22Rv1 (cell line): ENCODE measurements around the gene EXD2.

Experiments
- H3K27ac ChIP-seq: fragments of 450-650 bp; 2 replicates; pipeline ENCODE4 v1.5.1; 2017
- ZFX ChIP-seq: fragments of 450-650 bp; IDR thresholded peaks from 2 replicates; pipeline ENCODE4 v1.6.1; 2017; ENCODE audit warnings: antibody characterized with exemption, borderline replicate concordance
- TF ChIP-seq, protein P1 (sequence below): fragments of 450-650 bp; IDR thresholded peaks from 2 replicates; pipeline ENCODE4 v1.5.1; 2017; ENCODE audit warnings: mild to moderate bottlenecking

The EXD2 gene

DNA sequence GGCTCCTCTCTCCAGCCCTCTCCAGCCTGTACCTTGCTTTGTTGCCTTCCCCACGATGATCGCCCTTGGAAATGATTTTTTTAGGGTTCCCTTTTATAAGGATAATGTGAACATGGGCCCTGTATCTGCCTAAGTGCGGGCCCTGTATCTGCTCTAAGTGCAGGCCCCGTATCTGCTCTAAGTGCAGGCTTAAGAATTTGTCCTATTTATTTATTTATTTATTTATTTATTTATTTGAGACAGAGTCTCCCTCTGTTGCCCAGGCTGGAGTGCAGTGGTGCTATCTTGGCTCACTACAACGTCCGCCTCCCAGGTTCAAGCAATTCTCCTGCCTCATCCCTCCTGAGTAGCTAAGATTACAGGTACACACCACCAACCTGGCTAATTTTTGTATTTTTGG is 91.2 kb downstream of the EXD2 start:
- no peak overlapping the region for H3K27ac ChIP-seq
- TF ChIP-seq, protein P1, sequence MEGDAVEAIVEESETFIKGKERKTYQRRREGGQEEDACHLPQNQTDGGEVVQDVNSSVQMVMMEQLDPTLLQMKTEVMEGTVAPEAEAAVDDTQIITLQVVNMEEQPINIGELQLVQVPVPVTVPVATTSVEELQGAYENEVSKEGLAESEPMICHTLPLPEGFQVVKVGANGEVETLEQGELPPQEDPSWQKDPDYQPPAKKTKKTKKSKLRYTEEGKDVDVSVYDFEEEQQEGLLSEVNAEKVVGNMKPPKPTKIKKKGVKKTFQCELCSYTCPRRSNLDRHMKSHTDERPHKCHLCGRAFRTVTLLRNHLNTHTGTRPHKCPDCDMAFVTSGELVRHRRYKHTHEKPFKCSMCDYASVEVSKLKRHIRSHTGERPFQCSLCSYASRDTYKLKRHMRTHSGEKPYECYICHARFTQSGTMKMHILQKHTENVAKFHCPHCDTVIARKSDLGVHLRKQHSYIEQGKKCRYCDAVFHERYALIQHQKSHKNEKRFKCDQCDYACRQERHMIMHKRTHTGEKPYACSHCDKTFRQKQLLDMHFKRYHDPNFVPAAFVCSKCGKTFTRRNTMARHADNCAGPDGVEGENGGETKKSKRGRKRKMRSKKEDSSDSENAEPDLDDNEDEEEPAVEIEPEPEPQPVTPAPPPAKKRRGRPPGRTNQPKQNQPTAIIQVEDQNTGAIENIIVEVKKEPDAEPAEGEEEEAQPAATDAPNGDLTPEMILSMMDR, result no peak
- no peak for TF ChIP-seq ZFX

DNA sequence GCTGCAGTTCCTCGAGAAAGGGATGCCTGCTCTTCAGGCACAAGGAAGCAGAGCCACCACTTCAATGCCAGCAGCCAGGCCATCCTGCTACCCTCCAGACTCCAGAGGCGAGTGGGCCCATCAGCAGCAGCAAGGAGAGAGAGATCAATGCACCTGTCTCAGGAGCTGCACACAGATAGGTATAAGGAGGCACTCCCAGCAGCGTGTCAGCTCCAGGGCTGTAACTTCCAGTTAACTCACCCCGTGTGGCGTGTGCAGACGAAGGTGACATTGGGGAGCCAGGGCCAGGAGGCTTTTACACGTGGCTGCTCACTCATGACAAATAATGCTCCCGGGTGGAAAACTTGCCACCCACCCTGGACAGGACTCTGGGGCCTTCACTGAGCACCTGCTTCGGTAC is 92.9 kb downstream of the EXD2 start:
- no peak overlapping the region for H3K27ac ChIP-seq
- TF ChIP-seq, protein P1, result no peak
- TF ChIP-seq ZFX, result no peak

DNA sequence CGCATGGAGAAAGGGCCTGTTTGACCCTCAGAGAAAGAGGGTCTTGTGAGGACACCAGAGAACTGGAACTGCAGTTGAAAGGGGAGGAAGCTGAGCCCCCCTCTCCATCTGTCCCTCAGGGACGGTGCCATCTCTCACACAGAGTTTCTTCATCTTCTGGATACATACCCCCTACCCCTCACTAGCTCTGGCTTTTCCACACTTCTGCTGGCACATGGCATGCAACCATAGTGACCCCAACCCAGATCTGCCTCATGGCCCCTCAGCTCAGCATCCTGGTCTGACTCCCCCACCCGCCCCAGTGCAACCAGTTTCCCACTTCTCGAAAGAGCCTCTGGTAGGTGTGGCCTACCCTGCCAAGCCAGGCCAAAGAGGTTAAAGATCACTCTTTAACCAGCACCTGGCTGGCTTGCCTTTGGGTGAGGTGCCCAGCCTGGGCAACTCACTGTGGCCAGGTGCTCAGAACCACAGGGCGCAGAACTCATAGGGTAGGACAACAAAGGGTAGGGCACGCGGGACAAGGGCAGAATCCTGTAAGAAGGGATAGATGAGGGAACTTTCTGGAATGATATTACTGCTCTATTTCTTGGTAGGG is 94.5 kb downstream of the EXD2 start:
- TF ChIP-seq, protein P1, result no peak
- TF ChIP-seq ZFX, result no peak
- H3K27ac ChIP-seq, result no peak overlapping the region

DNA sequence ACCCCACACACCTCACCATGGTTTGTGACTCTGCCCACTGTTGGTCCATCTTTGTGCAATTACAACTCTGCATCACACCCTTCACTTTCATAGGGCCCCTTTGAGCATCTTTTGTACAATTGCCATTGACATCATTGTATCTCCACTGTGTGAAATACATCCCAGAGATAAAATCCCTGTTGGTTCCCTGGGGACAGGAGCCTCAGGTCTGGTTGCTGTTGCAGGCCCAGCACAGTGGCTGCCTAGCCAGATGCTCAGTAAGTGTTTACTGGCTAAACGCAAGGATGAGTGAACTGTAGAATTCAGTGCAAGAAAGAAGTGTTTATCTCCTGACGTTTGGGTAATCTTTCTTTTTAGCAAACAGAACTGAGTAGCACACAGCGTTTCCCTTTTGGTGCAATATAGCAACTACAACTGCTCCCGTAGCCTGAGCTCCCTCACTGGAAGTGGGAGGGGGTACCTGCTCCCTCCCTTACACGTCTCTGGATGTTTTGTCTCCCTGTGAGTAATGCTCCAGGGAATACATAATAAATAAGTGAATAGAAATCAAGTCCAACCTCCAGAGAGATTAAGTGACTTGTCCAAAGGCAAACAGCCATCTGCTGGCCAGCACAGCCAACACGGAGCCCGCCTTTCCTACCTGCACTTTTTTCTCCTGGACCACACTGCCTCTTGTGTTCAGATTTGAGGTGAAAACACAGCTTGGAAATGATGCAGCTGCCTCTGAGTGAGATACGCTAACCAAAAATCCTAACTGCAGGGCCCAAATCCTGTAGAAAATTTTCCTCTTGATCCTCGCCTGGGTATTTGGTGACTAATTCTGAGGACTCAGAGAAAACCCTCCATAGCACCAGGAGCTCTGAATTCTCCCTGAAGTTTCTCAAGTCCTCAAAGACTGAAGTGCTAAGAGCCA is 96.1 kb downstream of the EXD2 start:
- TF ChIP-seq ZFX, result no peak
- TF ChIP-seq, protein P1, result no peak
- no peak overlapping the region for H3K27ac ChIP-seq

DNA sequence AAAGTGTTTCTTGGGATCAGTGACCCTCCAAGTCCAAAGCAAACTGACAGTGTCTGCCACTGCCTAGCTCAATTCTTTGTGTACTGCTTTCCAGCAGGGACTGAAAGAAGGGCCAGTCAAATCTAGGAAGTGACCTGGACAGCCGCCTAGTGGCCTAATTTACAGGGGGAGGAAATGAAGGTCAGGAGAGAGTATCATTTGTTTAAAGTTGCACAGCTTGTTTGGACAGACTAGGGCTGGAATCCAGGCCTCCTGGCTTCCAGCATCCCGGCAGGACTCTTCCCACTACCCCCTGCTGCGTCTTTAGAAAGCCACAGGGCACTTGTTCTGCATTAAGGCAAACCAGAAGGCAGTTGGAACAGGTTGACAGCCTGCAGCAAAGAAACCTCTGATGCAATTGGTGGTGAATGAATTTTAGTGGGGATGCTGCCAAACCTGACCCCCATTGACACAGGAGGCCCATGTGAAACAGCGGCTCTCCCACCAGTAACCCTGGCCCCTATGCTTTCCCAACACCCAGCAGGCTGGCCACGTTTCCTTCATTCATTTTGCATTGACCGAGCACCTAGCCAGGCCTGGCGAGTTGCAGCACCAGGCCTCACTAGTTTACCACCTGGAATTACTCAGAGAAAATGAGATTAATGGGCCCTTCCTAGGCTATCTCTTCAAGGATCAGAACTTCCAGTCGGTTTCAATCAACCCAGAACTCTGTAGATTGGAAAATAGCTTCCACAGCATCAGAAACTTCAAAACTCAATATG is 96.9 kb downstream of the EXD2 start:
- no peak for TF ChIP-seq ZFX
- TF ChIP-seq, protein P1, result peak; percentile 27; the same call in 1 of the 2 replicates
- H3K27ac ChIP-seq, result no peak overlapping the region

DNA sequence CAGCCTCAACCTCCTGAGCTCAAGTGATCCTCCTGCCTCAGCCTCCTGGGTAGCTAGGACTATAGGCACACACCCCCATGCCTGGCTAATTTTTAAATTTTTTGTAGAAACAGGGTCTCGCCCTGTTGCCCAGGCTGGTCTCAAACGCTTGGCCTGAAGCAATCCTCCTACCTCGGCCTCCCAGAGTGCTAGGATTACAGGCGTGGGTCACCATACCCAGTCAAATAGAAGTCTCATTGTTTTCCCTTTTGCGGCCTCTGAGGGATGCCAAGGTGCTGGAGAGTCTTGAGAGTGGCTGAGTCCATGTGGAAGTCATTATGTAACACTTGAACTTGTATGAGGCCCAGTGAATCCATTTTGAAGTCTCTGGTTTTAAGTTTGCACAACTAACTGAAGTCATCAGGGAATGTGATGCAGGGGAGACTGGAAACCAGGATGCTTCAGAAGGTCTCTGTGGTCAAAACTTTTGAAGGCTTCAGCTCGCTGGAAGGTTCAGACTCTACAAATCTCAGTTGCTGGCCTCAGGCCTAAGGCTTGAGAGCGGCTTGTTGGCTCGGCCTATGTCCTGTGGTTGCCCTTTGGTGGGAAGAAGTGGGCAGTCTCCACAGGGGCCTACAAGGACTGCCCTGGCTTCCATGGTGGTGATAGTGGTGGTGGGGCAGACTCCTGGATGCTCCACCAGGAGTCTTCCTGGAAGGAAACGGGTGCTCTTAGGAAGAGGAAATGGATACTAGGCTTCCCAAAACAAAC is 97.8 kb downstream of the EXD2 start:
- TF ChIP-seq ZFX, result no peak
- no peak overlapping the region for H3K27ac ChIP-seq
